CD1c-positive myeloid dendritic cell (primary cell): Measurements from ENCODE around the gene ZNF280A.
"Not testable (repeated sequence)": the region's sequence is repeated elsewhere in the genome, so short reads cannot be mapped to it uniquely, and the experiment has no call there.

Experiments used
- DNase-seq: peaks from one replicate; pipeline ENCODE4 v3.0.0-alpha.2; 2016; ENCODE audit errors: extremely low spot score

The ZNF280A gene

DNA sequence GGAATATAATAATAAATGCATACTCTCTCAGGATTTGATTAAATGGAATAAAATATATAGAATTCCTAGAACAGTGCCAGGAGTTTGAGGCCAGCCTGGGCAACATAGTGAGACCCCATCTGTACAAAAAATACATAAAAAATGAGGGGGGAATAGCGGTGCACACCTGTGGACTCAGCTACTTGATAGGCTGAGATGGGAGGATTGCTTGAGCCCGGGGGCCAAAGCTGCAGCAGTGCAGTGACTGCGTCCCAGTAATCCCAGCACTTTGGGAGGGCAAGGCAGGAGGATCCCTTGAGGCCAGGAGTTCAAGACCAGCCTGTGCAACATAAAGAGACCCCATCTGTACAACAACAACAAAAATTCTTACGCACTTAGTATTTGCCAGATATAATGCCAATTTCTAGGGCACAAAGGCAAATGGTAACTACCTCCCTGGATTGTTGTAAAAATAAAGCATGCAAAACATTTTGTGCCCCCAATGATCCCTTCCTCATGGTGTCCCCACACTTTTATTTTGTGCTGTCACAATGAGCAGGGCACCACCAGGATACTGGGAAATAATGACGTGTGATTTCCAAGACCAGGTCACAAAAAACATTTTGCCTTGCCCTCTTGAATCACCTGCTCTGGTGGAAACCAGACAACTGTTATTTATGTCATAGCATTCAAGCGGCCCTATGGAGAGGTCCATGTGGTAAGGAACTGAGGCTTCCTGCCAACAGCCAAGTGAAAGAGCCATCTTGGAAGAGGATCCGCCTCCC, 18.3 kb upstream of the ZNF280A start:
- no peak for DNase-seq

DNA sequence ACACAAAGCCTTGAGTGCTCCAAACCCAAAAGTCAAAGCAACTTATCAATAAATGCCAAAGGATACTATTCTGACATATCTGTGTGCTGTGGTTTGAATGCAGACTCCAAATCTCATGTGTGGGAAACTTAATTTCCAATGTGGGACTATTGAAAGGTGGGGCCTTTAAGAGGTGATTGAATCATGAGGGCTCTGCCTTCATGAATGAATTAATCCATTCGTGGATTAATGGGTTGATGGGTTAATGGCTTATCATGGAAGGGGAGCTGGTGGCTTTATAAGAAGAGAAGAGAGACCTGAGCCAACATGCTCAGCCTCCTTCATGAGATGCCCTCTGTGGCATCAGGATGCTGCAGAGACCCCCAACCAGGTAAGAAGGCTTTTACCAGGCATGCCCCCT, 16.8 kb upstream of the ZNF280A start:
- DNase-seq = no peak

DNA sequence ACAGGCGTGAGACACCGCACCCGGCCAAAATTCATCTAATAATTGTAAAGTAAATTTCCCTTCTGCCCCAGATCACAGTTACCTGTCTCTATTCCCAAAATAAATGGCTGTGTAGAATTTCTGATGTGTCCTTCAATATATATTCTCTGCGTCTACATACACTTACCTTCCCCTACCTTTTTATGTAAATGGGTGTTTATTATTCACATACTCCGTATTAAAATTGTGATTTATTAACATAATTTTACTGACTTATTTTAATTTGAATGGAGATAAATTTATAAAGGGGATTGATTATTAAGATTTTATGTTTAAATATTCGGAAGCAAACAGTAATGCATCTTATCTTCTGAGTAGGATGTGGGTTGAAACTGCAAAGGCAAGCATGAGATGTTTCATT, 16.4 kb upstream of the ZNF280A start:
- no peak for DNase-seq

DNA sequence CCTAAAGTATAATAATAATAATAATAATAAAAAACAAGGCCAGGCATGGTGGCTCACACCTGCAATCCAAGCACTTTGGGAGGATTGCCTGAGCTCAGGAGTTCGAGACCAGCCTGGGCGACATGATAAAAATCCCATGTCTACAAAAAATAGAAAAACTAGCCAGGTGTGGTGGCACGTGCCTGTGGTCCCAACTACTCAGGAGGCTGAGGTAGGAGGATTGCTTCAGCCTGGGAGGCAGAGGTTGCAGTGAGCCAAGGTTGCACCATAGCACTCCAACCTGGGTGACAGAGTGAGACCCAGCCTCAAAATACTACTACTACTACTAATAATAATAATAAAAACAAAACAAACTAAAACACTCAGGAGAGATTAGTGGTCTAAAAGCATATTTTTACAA, 15.6 kb upstream of the ZNF280A start:
- DNase-seq = no peak

DNA sequence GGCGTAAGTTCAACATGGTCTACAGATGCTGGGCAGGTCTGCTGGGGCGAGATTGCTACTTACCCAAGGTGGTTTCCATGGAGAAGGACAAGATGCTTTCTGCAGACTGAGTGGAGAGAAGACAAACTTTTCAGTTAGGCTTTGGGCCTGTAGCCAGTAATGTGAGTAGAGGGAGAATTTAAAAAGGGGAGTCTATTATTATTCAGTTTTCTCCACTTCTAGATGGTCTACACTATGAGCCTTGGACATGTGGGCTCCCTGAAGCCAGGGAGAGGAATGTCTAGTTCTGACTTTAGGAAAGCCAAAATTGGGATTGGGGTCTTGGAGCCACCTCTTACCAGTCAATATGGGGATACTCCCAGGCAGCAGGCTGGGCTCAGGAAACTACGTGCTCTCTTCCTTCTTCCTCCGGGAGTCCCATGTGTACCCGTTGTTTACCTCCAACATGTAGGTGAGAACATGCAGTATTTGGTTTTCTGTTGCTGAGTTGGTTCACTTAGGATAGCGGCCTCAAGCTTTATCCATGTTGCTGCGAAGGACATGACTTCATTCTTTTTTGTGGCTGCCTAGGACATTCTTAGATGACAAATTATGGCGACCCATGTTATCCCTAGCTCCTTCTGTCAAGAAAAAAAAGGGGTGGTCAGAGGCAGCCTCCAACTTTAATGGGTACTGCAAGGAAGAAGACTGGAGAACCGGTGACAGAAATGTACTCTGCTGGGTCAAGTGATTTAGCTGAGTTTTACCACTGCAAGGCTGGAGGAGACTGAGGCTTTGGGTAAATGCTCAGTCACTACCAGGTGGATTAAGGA, 14.7 kb upstream of the ZNF280A start:
- DNase-seq = no peak

DNA sequence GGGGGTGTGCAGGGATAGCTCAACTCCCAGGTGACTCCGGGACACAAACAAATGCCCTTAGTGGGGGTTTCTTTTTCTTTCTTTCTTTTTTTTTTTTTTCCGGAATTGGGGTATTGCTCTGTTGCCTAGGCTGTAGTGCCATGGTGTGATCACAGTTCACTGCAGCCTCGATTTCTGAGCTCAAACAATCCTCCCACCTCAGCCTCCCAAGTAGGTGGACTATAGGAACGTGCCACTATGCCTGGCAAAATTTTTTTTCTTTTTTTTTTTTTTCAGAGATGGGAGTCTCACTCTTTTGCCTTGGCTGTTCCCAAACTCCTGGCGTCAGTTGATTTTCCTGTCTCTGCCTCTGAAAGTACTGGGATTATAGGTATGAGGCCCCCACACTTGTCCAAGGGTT, 13.8 kb upstream of the ZNF280A start:
- no peak for DNase-seq

DNA sequence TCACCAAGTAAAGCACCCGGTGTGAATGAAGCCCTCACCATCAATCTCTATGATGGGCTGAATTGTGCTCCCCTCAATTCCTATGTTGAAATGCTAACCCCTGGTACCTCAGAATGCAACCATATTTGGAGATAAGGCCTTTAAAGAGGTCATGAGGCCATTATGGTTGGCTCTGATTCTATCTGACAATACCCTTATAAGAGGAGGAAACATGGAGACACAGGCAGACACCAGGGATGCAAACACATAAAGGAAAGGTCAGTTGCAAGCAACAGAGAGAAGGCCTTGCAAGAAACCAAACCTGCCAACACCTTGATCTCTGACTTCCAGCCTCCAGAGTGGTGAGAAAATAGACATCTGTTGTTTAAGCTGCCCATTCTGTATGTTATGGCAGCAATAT, 13.3 kb upstream of the ZNF280A start:
- no peak for DNase-seq

DNA sequence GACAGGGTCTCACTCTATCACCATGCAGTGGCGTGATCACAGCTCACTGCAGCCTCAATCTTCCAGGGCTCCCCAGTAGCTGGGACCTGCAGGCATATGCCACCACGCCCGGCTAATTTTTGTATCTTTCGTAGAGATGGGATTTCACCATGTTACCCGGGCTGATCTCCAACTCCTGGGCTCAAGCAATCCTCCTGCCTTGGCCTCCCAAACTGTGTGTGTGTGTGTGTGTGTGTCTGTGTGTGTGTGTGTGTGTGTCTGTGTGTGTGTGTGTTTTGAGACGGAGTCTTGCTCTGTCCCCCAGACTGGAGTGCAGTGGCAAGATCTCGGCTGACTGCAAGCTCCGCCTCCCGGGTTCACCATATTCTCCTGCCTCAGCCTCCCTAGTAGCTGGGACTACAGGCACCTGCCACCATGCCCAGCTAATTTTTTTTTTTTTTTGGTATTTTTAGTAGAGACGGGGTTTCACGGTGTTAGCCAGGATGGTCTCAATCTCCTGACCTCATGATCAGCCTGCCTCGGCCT, 12.5 kb upstream of the ZNF280A start:
- DNase-seq = not testable (repeated sequence)

DNA sequence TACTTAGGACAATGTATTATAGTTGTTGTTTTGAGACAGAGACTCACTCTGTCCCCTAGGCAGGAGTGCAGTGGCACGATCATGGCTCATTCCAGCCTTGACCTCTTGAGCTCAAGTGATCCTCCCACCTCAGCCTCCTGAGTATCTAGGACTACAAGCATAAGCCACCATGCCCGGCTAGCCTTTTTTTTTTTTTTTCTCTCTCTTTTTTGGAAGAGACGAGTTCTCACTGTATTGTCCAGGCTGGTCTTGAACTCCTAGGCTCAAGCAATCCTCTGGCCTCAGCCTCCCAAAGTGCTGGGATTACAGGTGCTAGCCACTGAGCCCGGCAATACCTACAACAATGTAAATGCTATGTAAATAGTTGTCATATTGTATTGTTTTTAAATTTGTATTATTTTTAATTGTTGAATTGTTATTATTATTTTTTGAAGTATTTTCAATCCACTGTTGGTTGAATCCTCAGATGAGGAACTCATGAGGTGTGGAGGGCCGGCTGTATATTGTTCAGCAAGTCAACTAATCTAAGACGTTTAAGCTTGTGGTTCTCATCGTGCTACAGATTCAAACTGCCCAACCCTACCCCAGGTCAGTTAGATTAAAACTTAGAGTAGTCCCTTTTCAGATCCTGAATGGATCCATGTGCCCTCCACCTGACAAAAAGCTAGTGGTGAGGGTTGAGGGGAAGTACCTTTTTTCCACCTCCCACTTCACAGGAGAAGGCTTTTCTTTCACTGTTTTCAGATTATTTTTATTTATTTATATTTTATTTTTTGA, 11.9 kb upstream of the ZNF280A start:
- DNase-seq = no peak

DNA sequence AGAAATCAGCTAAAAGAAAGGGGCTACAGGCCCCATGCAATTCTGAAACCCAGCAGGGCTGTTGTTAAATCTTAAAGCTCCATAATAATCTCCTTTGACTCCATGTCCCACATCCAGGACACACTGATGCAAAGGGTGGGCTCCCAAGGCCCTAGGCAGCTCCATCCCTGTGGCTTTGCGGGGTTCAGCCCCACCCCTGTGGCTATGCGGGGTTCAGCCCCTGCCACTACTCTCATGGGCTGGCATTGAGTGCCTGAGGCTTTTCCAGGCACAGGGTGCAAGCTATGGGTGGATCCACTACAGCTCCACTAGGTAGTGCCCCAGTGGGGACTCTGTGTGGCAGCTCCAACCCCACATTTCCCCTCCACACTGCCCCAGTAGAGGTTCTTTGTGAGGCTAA, 8.7 kb upstream of the ZNF280A start:
- no peak for DNase-seq

DNA sequence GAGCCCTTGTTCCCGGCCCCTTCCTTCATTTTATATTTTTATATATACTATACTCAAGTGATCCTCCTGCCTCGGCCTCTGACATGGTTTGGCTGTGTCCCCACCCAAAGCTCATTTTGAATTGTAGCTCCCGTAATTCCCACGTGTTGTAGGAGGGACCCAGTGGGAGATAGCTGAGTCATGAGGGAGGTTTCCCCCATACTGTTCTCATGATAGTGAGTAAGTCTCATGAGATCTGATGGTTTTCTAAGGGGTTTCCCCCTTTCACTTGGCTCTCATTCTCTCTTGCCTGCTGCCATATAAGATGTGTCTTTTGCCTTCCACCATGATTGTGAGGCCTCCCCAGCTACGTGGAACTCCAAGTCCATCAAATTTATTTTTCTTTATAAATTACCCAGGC, 7.2 kb upstream of the ZNF280A start:
- DNase-seq = no peak

DNA sequence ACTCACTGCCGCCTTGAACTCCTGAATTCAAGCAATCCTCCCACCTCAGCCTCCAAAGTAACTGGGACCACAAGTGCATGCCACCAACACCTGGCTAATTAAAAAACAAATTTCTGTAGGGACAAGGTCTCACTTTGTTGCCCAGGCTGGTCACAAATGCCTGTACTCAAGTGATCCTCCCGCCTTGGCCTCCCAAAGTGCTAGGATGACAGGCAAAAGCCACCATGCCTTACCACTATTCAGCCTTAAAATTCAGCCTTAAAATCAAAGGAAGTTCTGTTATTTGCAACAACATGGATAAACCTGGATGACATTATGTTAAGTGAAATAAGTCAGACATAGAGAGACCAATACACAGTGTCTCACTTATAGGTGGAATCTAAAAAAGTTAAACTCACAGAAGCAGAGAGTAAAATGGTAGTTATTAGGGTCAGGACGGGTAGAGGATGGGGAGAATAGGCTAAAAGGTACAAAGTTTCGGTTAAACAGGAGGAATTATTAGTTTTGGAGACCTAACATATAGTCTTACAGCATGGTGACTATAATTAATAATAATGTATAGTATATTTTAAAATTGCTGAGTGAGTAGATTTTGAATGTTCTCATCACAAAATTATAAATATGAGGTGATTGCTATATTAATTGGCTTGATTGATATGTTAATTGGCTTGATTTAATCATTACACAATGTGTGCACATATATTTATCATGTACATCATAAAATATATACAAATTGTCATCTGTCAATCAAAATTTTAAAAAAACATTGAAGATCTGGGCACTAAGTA, 6.2 kb upstream of the ZNF280A start:
- no peak for DNase-seq

DNA sequence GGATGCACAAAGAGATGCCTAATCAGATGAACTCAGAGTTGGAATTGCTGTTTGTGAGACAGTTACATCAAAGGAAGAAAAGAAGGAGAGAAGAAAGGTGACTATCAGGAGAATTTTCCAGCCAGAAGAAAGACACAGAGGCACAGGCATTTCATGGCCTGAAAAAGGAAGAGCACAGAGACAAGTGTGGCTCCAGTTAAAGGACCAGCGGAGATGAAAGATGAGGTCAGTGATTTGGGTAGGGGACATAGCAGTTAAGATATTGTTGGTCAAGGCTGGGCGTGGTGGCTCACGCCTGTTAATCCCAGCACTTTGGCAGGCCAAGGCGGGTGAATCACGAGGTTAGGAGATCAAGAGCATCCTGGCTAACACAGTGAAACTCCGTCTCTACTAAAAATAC, 3.4 kb upstream of the ZNF280A start:
- no peak for DNase-seq

DNA sequence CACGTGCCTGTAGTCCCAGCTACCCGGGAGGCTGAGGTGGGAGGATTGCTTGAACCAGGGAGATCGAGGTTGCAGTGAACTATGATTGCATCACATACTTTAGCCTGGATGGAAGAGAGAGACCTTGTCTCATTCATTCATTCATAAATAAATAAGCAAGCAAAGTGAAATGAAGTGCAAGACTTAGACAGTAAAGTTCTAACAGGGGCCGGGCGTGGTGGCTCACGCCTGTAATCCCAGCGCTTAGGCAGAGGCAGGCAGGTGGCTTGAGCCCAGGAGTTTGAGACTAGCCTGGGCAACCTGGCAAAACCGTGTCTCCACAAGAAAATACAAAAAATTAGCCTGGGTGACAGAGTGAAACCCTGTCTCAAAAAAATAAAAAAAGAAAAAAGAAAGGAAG, 1.6 kb upstream of the ZNF280A start:
- no peak for DNase-seq

DNA sequence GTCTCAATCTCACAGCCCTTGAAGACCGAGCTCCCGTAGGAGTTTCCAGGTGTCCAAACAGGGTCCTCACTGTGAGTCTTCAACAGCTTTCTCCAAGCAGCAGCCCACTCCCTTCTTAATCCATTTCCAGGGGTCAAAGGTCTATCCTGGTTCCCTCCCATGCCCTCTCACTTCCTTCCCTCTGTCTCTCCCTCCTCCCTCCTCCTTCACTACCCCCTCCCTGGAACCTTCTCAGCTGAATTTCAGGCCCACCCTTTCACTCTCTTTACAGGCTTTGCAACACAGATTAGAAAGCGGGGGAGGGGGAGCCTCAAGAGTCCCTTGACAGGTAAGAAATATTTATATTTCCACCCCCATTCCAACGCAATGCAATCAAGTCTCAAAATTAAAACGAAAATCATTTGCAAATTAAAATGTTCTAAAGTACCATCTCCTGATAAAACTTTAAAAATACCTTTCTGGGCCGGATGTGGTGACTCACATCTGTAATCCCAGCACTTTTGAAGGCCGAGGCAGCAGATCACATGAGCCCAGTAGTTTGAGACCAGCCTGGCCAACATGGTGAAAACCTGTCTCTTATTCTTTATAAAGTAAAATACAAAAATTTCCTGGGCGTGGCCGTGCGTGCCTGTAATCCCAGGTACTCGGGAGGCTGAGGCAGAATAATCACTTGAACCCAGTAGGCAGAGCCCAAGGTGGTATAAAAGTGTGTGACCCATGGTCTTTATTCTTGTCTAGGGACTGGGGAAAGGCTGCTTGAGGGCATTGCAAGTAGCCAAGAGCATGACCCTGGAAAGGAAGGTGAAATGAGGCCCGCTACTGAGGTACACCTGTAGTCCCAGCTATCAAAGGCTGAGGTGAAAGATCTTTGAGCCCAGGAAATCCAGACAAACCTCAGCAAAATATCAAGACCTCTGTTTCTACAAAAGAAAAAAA, 865 bp upstream of the ZNF280A start:
- no peak for DNase-seq

DNA sequence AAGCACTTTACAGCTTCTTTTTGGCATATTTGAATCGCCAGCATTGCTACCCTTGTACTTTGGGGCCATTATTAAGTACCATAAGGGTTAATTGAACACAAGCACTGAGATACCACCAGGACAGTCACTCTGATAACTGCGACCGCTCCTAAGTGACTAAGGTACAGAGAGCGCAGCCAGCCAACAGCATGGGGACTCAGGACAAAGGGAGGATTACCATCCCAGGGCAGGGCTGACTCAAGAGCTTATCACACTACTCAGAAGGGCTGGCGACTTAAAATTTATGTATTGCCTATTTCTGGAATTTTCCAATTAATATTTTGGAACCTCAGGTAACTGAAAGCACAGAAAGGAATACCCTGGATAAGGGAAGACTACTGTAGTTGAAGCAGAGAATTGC, 479 bp downstream of the ZNF280A start:
- no peak for DNase-seq

DNA sequence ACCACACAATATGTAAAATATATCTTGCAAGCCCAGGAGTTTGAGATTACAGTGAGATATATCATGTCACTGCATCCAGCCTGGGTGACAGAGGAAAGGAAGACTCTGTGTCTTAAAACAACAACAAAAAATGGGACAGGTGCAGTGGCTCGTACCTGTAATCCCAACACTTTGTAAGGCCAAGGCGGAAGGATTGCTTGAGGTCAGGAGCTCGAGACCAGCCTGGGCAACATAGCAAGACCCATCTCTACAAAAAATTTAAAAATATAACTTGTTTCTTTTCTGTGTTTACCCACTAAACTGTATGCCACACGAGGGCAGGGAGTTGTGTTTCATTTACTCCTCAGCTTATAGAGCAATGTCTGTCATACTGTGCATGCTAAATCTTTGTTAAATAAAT, 3.1 kb downstream of the ZNF280A start:
- DNase-seq = no peak

DNA sequence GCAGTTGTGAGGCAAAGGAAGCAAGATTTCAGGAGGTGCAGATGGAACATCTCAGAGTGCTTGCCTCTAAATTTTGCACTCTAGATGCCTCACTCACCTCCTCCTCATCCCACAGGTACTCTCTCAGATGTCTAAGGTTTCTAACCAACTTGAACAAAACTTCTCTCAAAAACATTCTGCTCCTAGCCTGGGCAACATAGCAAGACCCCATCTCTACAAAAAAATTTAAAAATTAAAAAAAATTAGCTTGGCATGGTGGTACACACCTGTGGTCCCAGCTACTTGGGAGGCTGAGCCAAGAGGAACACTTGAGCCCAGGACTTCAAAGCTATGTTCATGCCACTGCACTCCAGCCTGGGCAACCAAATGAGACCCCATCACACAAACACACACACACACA, 4.2 kb downstream of the ZNF280A start:
- no peak for DNase-seq

DNA sequence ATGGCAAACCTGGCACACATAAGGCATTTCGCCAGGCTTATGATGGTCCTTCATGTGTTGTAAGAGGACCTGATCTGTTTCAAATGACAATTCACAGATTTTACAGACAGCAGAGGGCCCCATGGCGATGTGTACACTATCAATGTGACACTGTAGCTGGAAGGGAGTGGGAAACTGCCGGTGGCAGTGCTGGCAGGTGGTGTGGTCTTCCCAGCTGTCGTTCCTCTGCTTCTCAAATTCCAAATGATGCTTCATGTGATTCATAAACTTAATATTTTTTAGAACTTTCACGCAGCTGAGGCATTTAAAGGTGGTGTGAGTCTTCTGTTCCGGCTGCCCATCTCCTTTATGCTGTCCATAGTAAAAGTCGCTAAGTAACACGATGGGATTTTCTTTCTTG, 5.6 kb downstream of the ZNF280A start:
- DNase-seq = not testable (repeated sequence)

DNA sequence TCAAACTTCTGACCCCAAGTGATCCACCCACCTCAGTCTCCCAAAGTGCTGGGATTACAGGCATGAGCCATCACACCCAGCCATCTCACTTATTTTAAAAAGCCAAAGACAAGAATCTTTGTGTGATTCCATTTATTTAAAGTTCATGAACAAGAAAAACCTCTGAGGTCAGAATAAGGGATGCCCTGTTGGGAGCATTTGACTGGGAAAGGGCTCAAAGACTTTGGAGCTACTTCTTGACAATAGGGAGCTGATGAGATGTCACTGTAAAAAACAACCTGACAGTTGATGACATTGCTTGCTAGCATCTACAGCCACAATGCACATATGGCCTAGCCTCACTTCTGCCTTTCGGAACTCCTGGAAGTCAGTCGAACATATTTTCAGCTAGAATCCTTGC, 6.5 kb downstream of the ZNF280A start:
- no peak for DNase-seq
